Putamen (tissue), 1 donor: ENCODE measurements around the gene APPL1.
A peak's percentile ranks its signal among the peaks of the same experiment; 100 is the strongest.

ENCODE experiments used
- DNase-seq: peaks from one replicate; pipeline ENCODE4 v3.0.0-alpha.2; 2016; ENCODE audit warnings: low spot score

Gene APPL1

GRCh38 chr3:57227204-57227929 is at the start of gene APPL1:
APPL1 (plus strand) TSS chr3:57227729; CDS start chr3:57227884, 155 bp downstream.
- DNase-seq: peak; percentile 94

- no peak for DNase-seq
These were observed 47.7 kb upstream of the APPL1 start for GRCh38 chr3:57179580-57180410.

GRCh38 chr3:57184526-57184925 is 43.0 kb upstream of the APPL1 start:
- DNase-seq: no peak

- no peak for DNase-seq
These were observed 35.5 kb upstream of the APPL1 start for GRCh38 chr3:57192028-57192427.

GRCh38 chr3:57194641-57195040 is 32.9 kb upstream of the APPL1 start:
- DNase-seq: no peak

- no peak for DNase-seq
These were observed 27.6 kb upstream of the APPL1 start, which contains the start of gene HESX1 for GRCh38 chr3:57199895-57200297. HESX1 (minus strand) TSS chr3:57199978; CDS start chr3:57199918, 60 bp downstream.

GRCh38 chr3:57206423-57206822 is 21.1 kb upstream of the APPL1 start:
- no peak for DNase-seq

GRCh38 chr3:57221883-57222282 is 5.6 kb upstream of the APPL1 start:
- DNase-seq: no peak

- DNase-seq: no peak
These were observed 2.7 kb upstream of the APPL1 start for GRCh38 chr3:57224856-57225255.

GRCh38 chr3:57226176-57226575 is 1.4 kb upstream of the APPL1 start:
- DNase-seq: no peak

GRCh38 chr3:57227930-57228751 is 612 bp downstream of the APPL1 start:
- peak; percentile 55 for DNase-seq

- no peak for DNase-seq
These were observed 2.5 kb downstream of the APPL1 start for GRCh38 chr3:57230006-57230405.

GRCh38 chr3:57233799-57234198 is 6.3 kb downstream of the APPL1 start:
- DNase-seq: no peak

GRCh38 chr3:57234613-57235575 is 7.4 kb downstream of the APPL1 start:
- no peak for DNase-seq

GRCh38 chr3:57244946-57245345 is 17.4 kb downstream of the APPL1 start:
- no peak for DNase-seq

GRCh38 chr3:57252404-57252803 is 24.9 kb downstream of the APPL1 start:
- DNase-seq: no peak

- DNase-seq: no peak
These were observed 29.3 kb downstream of the APPL1 start for GRCh38 chr3:57256844-57257243.

- no peak for DNase-seq
These were observed 30.1 kb downstream of the APPL1 start for GRCh38 chr3:57257678-57258077.

- no peak for DNase-seq
These were observed 33.6 kb downstream of the APPL1 start for GRCh38 chr3:57261119-57261518.

- DNase-seq: no peak
These were observed 34.4 kb downstream of the APPL1 start for GRCh38 chr3:57261929-57262328.

GRCh38 chr3:57268416-57268815 is 40.9 kb downstream of the APPL1 start:
- no peak for DNase-seq
